Vagina (tissue), 2 donors: ENCODE measurements around the gene RUNX3.

Source experiments
- CTCF ChIP-seq, 3 experiments: fragments of 450-650 bp in 2 of 3; fragments of 200-600 bp in 1 of 3; sonication (generic) in 1 of 3; IDR thresholded peaks; one replicate each; pipeline ENCODE4 v1.5.1; 2017 to 2019; ENCODE audit warnings: antibody characterized with exemption in 3 of 3, mild to moderate bottlenecking in 2 of 3, moderate library complexity in 2 of 3
- POLR2A ChIP-seq, 2 donors: fragments of 450-650 bp; IDR thresholded peaks; one replicate each; pipeline ENCODE4 v1.6.1; 2017; ENCODE audit warnings: antibody characterized with exemption in 2 of 2, mild to moderate bottlenecking in 2 of 2, moderate library complexity in 2 of 2
- POLR2AphosphoS5 ChIP-seq, 2 donors: sonication (generic); formaldehyde crosslinking; IDR thresholded peaks; one replicate each; pipeline ENCODE4 v1.9.0; 2017; ENCODE audit warnings: antibody characterized with exemption in 2 of 2, mild to moderate bottlenecking in 2 of 2, low read depth in 1 of 2; ENCODE audit not compliant: insufficient read depth in 1 of 2

- TF ChIP-seq CTCF (IDR thresholded peaks at IDR 0.05) (no peak), POLR2AphosphoS5 (IDR thresholded peaks at IDR 0.05; ENCODE audit: insufficient read depth in 1 of 2, low read depth in 1 of 2) (no peak), POLR2A (IDR thresholded peaks at IDR 0.05) (no peak)
Observed at GRCh38 chr1:24966121-24966723, 36.1 kb upstream of the RUNX3 start.
